ENCODE results near the gene WWC2. TPM values are rescaled to one million over a fixed set of nuclear protein-coding genes. Genes with fewer than 3 reads are reported as not detected.

Gene WWC2
- total and polyA plus RNA-seq, 11 donors: 5.4 to 43.0 (median 33.8) TPM

GRCh38 chr4:183333983-183334382 lies 234.9 kb downstream of the WWC2 start:
- DNase-seq: no peak
- WGBS, 4 donors: 90 to 94% (median 91%) methylated on average over 6 of the region's 6 CpGs
- no peak overlapping the region for H3K4me3 ChIP-seq
- no peak for ATAC-seq
- peaks cover 0 to 4% (median 0%) of the 10 kb centered on the region in 9 donors for H3K27me3 ChIP-seq
- peaks cover 0 to 14% (median 2%) of the 10 kb centered on the region in 12 donors for H3K4me1 ChIP-seq
- H3K9me3 ChIP-seq: peaks cover 0 to 5% (median 0%) of the 10 kb centered on the region in 12 donors
- H3K27ac ChIP-seq: no peak overlapping the region
- no peaks in the 10 kb centered on the region for H3K36me3 ChIP-seq
- TF ChIP-seq POLR2A (IDR thresholded peaks at IDR 0.05) (no peak), CTCF (IDR thresholded peaks at IDR 0.05) (no peak)
- intact Hi-C loops (cut with DNase I): no loop called here

GRCh38 chr4:183335369-183335940 lies 236.4 kb downstream of the WWC2 start:
- Histone ChIP-seq H3K36me3 (no peaks in the 10 kb centered on the region), H3K9me3 (no peaks in the 10 kb centered on the region), H3K27ac (no peak overlapping the region), H3K27me3 (peaks cover 0 to 4% (median 0%) of the 10 kb centered on the region in 9 donors), H3K4me1 (peaks cover 0 to 14% (median 2%) of the 10 kb centered on the region in 12 donors), H3K4me3 (no peak overlapping the region)
- 45 to 60% (median 48%) methylated on average over 3 of the region's 3 CpGs for WGBS, 4 donors
- DNase-seq: no peak
- TF ChIP-seq CTCF (IDR thresholded peaks at IDR 0.05) (no peak), POLR2A (IDR thresholded peaks at IDR 0.05) (no peak)
- intact Hi-C loops (cut with DNase I): no loop called here
- ATAC-seq: peak in 3 of 4 donors; percentile 49 to 53 (median 51)

- H3K36me3 ChIP-seq: no peaks in the 10 kb centered on the region
- no peak for TF ChIP-seq POLR2A (IDR thresholded peaks at IDR 0.05)
- TF ChIP-seq CTCF (IDR thresholded peaks at IDR 0.05): no peak
- peaks cover 0 to 14% (median 2%) of the 10 kb centered on the region in 12 donors for H3K4me1 ChIP-seq
- H3K4me3 ChIP-seq: no peak overlapping the region
- no peak overlapping the region for H3K27ac ChIP-seq
- ATAC-seq (no peak), DNase-seq (no peak)
- H3K9me3 ChIP-seq: no peaks in the 10 kb centered on the region
- H3K27me3 ChIP-seq: peaks cover 0 to 4% (median 0%) of the 10 kb centered on the region in 9 donors
- 82 to 93% (median 84%) methylated on average over 7 to 9 of the region's 9 CpGs for WGBS, 4 donors
- intact Hi-C loops (cut with DNase I): no loop called here
Measured at GRCh38 chr4:183337349-183337748, 238.3 kb downstream of the WWC2 start.

- no peaks in the 10 kb centered on the region for H3K9me3 ChIP-seq
- no peak for DNase-seq
- peaks cover 0 to 19% (median 4%) of the 10 kb centered on the region in 12 donors for H3K4me1 ChIP-seq
- 84 to 99% (median 88%) methylated on average over 7 of the region's 7 CpGs for WGBS, 4 donors
- no peak for ATAC-seq
- TF ChIP-seq POLR2A (IDR thresholded peaks at IDR 0.05) (no peak), CTCF (IDR thresholded peaks at IDR 0.05) (no peak)
- H3K27me3 ChIP-seq: peaks cover 0 to 6% (median 0%) of the 10 kb centered on the region in 9 donors
- intact Hi-C loops (cut with DNase I): no loop called here
- no peak overlapping the region for H3K27ac ChIP-seq
- no peaks in the 10 kb centered on the region for H3K36me3 ChIP-seq
- H3K4me3 ChIP-seq: no peak overlapping the region
Measured at GRCh38 chr4:183337833-183338232, 238.8 kb downstream of the WWC2 start.
